Right lobe of liver (tissue), 4 donors: Measurements from ENCODE around the gene CTCF.

Experiments used
- POLR2A ChIP-seq: fragments of 450-650 bp; IDR thresholded peaks from one replicate; pipeline ENCODE4 v1.6.1; 2017; ENCODE audit warnings: antibody characterized with exemption, mild to moderate bottlenecking
- TF ChIP-seq, protein P1 (sequence below), 4 donors: fragments of 200-600 bp in 3 of 4; fragments of 450-650 bp in 1 of 4; IDR thresholded peaks; one replicate each; pipeline versions ENCODE4 v1.5.1 to v1.8.0; 2016 to 2022; ENCODE audit warnings: antibody characterized with exemption in 4 of 4, mild to moderate bottlenecking in 2 of 4
- donor health status: DM: no; HTN: no; CAD: no.
- donor health status: DM: no; HTN: no; CAD: no.
- donor health status: DM: no; HTN: yes; CAD: no.

DNA sequence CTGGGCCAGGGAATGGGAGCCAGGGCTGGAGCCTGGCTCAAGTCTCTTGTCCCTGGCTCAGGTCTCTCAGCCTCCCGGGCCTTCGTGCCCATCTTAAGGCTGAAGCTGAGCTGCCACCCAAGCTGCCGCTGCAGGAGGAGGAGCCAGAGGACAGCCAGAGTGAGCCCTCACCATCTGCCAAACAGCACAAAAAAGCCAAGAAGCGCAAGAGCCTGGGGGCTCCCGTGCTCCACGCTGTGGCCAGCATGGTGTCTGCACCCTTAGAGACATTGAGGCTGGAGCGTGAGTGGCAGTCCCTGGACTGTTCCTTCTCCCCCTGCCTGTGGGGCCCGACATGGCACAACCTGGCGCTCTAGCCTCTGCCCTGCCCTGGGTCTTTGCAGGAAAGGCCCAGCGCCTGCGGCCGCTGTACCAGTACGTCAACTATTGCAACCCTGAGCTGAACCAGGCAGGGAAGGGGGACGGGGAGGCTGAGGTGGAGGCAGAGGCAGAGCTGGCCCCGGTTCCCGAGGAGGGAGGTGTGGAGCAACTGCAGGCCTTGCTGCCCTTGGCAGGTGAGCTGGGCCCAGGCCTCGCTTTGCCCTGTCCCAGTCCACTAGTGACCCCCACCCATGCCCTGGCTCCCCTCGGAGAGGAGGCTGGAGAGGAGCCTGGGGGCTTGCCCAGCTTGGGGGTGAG lies 105.6 kb downstream of the CTCF start:
- TF ChIP-seq, protein P1, sequence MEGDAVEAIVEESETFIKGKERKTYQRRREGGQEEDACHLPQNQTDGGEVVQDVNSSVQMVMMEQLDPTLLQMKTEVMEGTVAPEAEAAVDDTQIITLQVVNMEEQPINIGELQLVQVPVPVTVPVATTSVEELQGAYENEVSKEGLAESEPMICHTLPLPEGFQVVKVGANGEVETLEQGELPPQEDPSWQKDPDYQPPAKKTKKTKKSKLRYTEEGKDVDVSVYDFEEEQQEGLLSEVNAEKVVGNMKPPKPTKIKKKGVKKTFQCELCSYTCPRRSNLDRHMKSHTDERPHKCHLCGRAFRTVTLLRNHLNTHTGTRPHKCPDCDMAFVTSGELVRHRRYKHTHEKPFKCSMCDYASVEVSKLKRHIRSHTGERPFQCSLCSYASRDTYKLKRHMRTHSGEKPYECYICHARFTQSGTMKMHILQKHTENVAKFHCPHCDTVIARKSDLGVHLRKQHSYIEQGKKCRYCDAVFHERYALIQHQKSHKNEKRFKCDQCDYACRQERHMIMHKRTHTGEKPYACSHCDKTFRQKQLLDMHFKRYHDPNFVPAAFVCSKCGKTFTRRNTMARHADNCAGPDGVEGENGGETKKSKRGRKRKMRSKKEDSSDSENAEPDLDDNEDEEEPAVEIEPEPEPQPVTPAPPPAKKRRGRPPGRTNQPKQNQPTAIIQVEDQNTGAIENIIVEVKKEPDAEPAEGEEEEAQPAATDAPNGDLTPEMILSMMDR (IDR thresholded peaks at IDR 0.05) = peak; percentile 78 to 94 (median 80)
- no peak for TF ChIP-seq POLR2A
